HepG2 (cell line): ENCODE measurements around the gene CREG2. TPM values are rescaled to one million over a fixed set of nuclear protein-coding genes. Genes with fewer than 3 reads are reported as not detected.
A peak's percentile ranks its signal among the peaks of the same experiment; 100 is the strongest.

Experiments
- FOSL1 ChIP-seq: sonication (generic); formaldehyde crosslinking; IDR thresholded peaks from 2 replicates; pipeline ENCODE4 v1.9.0; 2021; ENCODE audit warnings: missing genetic modification reagents, borderline replicate concordance
- HMGA1 ChIP-seq: sonication (generic); formaldehyde crosslinking; conservative IDR thresholded peaks from 2 replicates; pipeline ENCODE4 v1.4.0; 2020; ENCODE audit warnings: missing genetic modification reagents
- ISL2 ChIP-seq: sonication (generic); formaldehyde crosslinking; IDR thresholded peaks from 2 replicates; pipeline ENCODE4 v1.5.0; 2020; ENCODE audit warnings: missing genetic modification reagents
- PLRG1 ChIP-seq: fragments of 450-650 bp; conservative IDR thresholded peaks from 2 replicates; pipeline ENCODE4 v1.6.1; 2016
- SALL2 ChIP-seq: sonication (generic); formaldehyde crosslinking; IDR thresholded peaks from 2 replicates; pipeline ENCODE4 v1.8.1; 2023; ENCODE audit warnings: mild to moderate bottlenecking, missing genetic modification reagents, inconsistent platforms
- ZBTB3 ChIP-seq: sonication (generic); formaldehyde crosslinking; IDR thresholded peaks from 2 replicates; pipeline ENCODE4 v1.4.0; 2020; ENCODE audit warnings: low read depth, mild to moderate bottlenecking, moderate library complexity, missing genetic modification reagents, borderline replicate concordance
- ZBTB7B ChIP-seq: sonication (generic); formaldehyde crosslinking; IDR thresholded peaks from 2 replicates; pipeline ENCODE4 v1.4.0; 2020; ENCODE audit warnings: missing genetic modification reagents
- ZNF160 ChIP-seq: sonication (generic); formaldehyde crosslinking; IDR thresholded peaks from 2 replicates; pipeline ENCODE4 v1.8.0; 2022; ENCODE audit warnings: mild to moderate bottlenecking, inconsistent platforms, missing genetic modification reagents
- ZNF547 ChIP-seq: sonication (generic); formaldehyde crosslinking; IDR thresholded peaks from 2 replicates; pipeline ENCODE4 v1.5.1; 2020; ENCODE audit warnings: mild to moderate bottlenecking, missing genetic modification reagents
- ZNF766 ChIP-seq: sonication (generic); formaldehyde crosslinking; IDR thresholded peaks from 2 replicates; pipeline ENCODE4 v1.5.0; 2020; ENCODE audit warnings: missing genetic modification reagents, borderline replicate concordance
- ZNF768 ChIP-seq: sonication (generic); formaldehyde crosslinking; IDR thresholded peaks from 2 replicates; pipeline ENCODE4 v1.4.0; 2020; ENCODE audit warnings: missing genetic modification reagents
- ZNF790 ChIP-seq: sonication (generic); formaldehyde crosslinking; IDR thresholded peaks from 2 replicates; pipeline ENCODE4 v1.8.0; 2022; ENCODE audit warnings: missing genetic modification reagents, mild to moderate bottlenecking, borderline replicate concordance
- ZSCAN31 ChIP-seq: sonication (generic); formaldehyde crosslinking; IDR thresholded peaks from 2 replicates; pipeline ENCODE4 v1.5.0; 2020; ENCODE audit warnings: low read depth, mild to moderate bottlenecking, missing genetic modification reagents
- polyA plus RNA-seq, 8 experiments: library from polyadenylated mRNA; depleted of rRNA in 3 of 8; stranded (reverse) in 7 of 8; unstranded in 1 of 8; fragments of >200 nt; fragmentation: Illumina TruSeq in 4 of 8; extraction: Trizol in 4 of 8; gene quantifications; 2 replicates each; pipeline versions ENCODE4 v1.2.1 to v1.2.3, GENCODE V29; 2011 to 2016; ENCODE audit warnings: low read depth in 4 of 8, missing spikeins in 1 of 8, mixed read lengths in 1 of 8; ENCODE audit not compliant: insufficient read depth in 1 of 8
- total RNA-seq, 5 experiments: library from RNA; depleted of rRNA; stranded (reverse); fragments of >200 nt; fragmentation: Illumina TruSeq; extraction: Trizol; gene quantifications; 2 replicates each; pipeline ENCODE4 v1.2.3, GENCODE V29; 2016; ENCODE audit warnings: low read depth in 1 of 5
- TF ChIP-seq, protein P1 (sequence below): sonication (generic); formaldehyde crosslinking; IDR thresholded peaks from 2 replicates; pipeline ENCODE4 v1.9.0; 2021; ENCODE audit warnings: missing genetic modification reagents, mild to moderate bottlenecking, borderline replicate concordance
- TF ChIP-seq, protein P2 (sequence below): sonication (generic); formaldehyde crosslinking; conservative IDR thresholded peaks from 2 replicates; pipeline ENCODE4 v1.5.0; 2020; ENCODE audit warnings: missing genetic modification reagents
- TF ChIP-seq, protein P3 (sequence below): IDR thresholded peaks from 2 replicates; pipeline ENCODE4 v1.6.1; 2012; ENCODE audit warnings: inconsistent platforms
- TF ChIP-seq, protein P4 (sequence below): sonication (generic); formaldehyde crosslinking; IDR thresholded peaks from one replicate; pipeline ENCODE4 v1.5.1; 2020; ENCODE audit warnings: mild to moderate bottlenecking, missing genetic modification reagents; ENCODE audit errors: not compliant biosample characterization

Gene CREG2
- total and polyA plus RNA-seq, 2 of the 13 experiments (the other 11 are each of a cell fraction or from before 2014, with no cell fraction given): 0.18 to 0.26 TPM

DNA sequence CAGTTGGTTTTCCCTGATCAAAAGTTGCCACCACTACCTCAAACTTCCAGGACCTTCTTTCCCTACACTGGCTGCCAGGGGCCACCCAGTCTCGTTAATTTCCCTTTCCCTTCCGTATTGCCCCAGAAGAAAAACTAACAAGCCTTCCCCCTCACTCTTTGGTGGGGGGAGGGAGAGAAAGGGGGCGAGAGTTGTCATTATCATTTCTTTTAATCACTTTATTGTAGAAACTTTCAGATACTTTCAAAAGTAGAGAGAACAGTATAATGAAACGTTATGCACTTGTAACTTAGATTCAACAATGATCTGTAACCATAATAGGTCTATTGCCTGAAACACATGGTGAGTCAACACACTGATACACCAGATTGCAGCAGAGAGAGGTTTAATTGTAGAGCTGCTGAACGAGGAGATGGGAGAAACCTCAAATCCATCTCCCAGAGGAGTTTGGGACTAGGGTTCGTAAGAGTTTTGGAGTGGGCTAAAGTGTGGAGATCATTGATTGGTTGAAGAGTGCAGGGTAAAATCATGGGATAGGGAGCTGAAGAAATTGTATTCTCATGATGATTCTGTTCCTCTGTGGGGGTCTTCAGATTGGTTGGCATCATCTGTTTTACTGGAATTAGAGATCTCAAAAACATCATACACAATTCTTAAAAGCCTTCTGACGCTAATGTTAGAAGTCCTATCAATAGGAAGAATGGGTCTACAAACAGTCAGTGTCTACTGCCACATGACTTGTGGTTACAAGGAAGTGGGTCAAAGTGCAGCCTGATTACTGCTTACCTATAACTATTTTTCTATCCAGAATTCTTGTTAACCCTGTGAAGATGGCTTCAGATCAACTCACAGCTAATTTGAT is 76.2 kb downstream of the CREG2 start (continued):
- TF ChIP-seq, protein P1, sequence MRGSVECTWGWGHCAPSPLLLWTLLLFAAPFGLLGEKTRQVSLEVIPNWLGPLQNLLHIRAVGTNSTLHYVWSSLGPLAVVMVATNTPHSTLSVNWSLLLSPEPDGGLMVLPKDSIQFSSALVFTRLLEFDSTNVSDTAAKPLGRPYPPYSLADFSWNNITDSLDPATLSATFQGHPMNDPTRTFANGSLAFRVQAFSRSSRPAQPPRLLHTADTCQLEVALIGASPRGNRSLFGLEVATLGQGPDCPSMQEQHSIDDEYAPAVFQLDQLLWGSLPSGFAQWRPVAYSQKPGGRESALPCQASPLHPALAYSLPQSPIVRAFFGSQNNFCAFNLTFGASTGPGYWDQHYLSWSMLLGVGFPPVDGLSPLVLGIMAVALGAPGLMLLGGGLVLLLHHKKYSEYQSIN (CRISPR knock-in tag): no peak
- no peak for TF ChIP-seq ZSCAN31 (CRISPR knock-in tag)
- TF ChIP-seq ZNF547 (CRISPR knock-in tag): no peak
- no peak for TF ChIP-seq PLRG1
- TF ChIP-seq, protein P2, sequence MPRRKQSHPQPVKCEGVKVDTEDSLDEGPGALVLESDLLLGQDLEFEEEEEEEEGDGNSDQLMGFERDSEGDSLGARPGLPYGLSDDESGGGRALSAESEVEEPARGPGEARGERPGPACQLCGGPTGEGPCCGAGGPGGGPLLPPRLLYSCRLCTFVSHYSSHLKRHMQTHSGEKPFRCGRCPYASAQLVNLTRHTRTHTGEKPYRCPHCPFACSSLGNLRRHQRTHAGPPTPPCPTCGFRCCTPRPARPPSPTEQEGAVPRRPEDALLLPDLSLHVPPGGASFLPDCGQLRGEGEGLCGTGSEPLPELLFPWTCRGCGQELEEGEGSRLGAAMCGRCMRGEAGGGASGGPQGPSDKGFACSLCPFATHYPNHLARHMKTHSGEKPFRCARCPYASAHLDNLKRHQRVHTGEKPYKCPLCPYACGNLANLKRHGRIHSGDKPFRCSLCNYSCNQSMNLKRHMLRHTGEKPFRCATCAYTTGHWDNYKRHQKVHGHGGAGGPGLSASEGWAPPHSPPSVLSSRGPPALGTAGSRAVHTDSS (CRISPR knock-in tag): no peak
- TF ChIP-seq ISL2 (CRISPR knock-in tag): peak; percentile 20; the same call in 1 of the 2 replicates
- no peak for TF ChIP-seq ZNF768 (CRISPR knock-in tag)
- 0 out of 2 replicates have a peak, but pooled peaks have one; percentile 33 for TF ChIP-seq SALL2 (CRISPR knock-in tag)
- TF ChIP-seq FOSL1: no peak
- TF ChIP-seq, protein P3, sequence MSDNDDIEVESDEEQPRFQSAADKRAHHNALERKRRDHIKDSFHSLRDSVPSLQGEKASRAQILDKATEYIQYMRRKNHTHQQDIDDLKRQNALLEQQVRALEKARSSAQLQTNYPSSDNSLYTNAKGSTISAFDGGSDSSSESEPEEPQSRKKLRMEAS: peak; percentile 22; the same call in 1 of the 2 replicates
- no peak for TF ChIP-seq ZNF790 (CRISPR knock-in tag)
- TF ChIP-seq ZNF766: 0 out of 2 replicates have a peak, but pooled peaks have one; percentile 60
- no peak for TF ChIP-seq ZBTB7B (CRISPR knock-in tag)
- TF ChIP-seq ZBTB3 (CRISPR knock-in tag): no peak
- TF ChIP-seq, protein P4, sequence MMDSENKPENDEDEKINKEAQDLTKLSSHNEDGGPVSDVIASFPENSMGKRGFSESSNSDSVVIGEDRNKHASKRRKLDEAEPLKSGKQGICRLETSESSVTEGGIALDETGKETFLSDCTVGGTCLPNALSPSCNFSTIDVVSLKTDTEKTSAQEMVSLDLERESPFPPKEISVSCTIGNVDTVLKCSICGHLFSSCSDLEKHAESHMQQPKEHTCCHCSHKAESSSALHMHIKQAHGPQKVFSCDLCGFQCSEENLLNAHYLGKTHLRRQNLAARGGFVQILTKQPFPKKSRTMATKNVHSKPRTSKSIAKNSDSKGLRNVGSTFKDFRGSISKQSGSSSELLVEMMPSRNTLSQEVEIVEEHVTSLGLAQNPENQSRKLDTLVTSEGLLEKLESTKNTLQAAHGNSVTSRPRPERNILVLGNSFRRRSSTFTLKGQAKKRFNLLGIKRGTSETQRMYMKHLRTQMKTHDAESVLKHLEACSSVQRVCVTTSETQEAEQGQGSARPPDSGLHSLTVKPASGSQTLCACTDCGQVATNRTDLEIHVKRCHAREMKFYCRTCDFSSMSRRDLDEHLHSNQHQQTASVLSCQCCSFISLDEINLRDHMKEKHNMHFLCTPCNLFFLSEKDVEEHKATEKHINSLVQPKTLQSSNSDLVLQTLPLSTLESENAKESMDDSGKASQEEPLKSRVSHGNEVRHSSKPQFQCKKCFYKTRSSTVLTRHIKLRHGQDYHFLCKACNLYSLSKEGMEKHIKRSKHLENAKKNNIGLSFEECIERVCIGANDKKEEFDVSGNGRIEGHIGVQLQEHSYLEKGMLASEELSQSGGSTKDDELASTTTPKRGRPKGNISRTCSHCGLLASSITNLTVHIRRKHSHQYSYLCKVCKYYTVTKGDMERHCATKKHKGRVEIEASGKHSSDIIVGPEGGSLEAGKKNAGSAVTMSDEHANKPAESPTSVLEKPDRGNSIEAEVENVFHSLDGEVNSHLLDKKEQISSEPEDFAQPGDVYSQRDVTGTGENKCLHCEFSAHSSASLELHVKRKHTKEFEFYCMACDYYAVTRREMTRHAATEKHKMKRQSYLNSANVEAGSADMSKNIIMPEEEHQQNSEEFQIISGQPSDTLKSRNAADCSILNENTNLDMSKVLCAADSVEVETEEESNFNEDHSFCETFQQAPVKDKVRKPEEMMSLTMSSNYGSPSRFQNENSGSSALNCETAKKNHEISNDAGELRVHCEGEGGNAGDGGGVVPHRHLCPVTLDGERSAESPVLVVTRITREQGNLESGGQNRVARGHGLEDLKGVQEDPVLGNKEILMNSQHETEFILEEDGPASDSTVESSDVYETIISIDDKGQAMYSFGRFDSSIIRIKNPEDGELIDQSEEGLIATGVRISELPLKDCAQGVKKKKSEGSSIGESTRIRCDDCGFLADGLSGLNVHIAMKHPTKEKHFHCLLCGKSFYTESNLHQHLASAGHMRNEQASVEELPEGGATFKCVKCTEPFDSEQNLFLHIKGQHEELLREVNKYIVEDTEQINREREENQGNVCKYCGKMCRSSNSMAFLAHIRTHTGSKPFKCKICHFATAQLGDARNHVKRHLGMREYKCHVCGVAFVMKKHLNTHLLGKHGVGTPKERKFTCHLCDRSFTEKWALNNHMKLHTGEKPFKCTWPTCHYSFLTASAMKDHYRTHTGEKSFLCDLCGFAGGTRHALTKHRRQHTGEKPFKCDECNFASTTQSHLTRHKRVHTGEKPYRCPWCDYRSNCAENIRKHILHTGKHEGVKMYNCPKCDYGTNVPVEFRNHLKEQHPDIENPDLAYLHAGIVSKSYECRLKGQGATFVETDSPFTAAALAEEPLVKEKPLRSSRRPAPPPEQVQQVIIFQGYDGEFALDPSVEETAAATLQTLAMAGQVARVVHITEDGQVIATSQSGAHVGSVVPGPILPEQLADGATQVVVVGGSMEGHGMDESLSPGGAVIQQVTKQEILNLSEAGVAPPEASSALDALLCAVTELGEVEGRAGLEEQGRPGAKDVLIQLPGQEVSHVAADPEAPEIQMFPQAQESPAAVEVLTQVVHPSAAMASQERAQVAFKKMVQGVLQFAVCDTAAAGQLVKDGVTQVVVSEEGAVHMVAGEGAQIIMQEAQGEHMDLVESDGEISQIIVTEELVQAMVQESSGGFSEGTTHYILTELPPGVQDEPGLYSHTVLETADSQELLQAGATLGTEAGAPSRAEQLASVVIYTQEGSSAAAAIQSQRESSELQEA (CRISPR knock-in tag): no peak
- no peak for TF ChIP-seq ZNF160 (CRISPR knock-in tag)
- no peak for TF ChIP-seq HMGA1
